GM10266 (cell line): Measurements from ENCODE around the gene CHRM3.

ENCODE experiments used
- DNase-seq: peaks from one replicate; pipeline ENCODE4 v3.0.0; 2012; ENCODE audit errors: extremely low spot score
- CTCF ChIP-seq: IDR thresholded peaks from 2 replicates; pipeline ENCODE4 v1.5.1; 2012; ENCODE audit warnings: mild to moderate bottlenecking, low read depth; ENCODE audit not compliant: control insufficient read depth, insufficient read depth; ENCODE audit errors: missing control alignments

The CHRM3 gene

DNA sequence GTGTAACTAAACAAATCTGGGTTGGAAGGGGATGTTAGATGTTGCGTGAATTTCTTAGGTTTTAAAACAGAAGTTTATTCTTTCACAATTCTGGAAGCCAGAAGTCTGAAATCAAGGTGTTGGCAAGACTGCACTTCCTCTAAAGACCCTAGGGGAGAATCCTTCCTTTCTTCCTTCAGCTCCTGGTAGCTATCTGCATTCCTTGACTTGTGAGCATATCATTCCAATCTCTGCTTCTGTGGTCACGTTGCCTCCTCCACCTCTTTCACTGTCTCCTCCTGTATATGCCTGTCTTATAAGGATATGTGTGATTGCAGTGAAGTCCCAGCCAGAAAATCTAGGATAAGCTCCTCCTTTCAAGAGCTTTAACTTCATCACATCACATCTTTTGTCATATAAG lies 7.7 kb downstream of the CHRM3 start:
- no peak for DNase-seq
- no peak for TF ChIP-seq CTCF

- no peak for DNase-seq
Measured at GRCh38 chr1:239413916-239414315, 27.5 kb downstream of the CHRM3 start.

GRCh38 chr1:239417221-239417620 lies 30.9 kb downstream of the CHRM3 start:
- DNase-seq, result no peak
- no peak for TF ChIP-seq CTCF

More at GRCh38 chr1:239413916-239414315, 27.5 kb downstream of the CHRM3 start:
- no peak for TF ChIP-seq CTCF

- no peak for TF ChIP-seq CTCF
- DNase-seq, result no peak
Measured at GRCh38 chr1:239417986-239418640, 31.7 kb downstream of the CHRM3 start.

- no peak for TF ChIP-seq CTCF
- DNase-seq, result no peak
Measured at GRCh38 chr1:239418681-239419080, 32.3 kb downstream of the CHRM3 start.

GRCh38 chr1:239421811-239422210 lies 35.4 kb downstream of the CHRM3 start:
- no peak for DNase-seq
- TF ChIP-seq CTCF, result no peak

- no peak for DNase-seq
- no peak for TF ChIP-seq CTCF
Measured at GRCh38 chr1:239422818-239423217, 36.5 kb downstream of the CHRM3 start.
